Suprapubic skin (tissue), 3 donors: Measurements from ENCODE around the gene ACSL1.

Experiments used
- POLR2A ChIP-seq, 2 donors: fragments of 450-650 bp; IDR thresholded peaks; one replicate each; pipeline ENCODE4 v1.6.1; 2017; ENCODE audit warnings: antibody characterized with exemption in 2 of 2, mild to moderate bottlenecking in 2 of 2, moderate library complexity in 2 of 2
- TF ChIP-seq, protein P1 (sequence below), 2 donors: fragments of 200-600 bp in 1 of 2; fragments of 450-650 bp in 1 of 2; sonication (generic) in 1 of 2; IDR thresholded peaks; one replicate each; pipeline ENCODE4 v1.5.1; 2016 to 2019; ENCODE audit warnings: antibody characterized with exemption in 2 of 2, mild to moderate bottlenecking in 1 of 2, moderate library complexity in 1 of 2

- TF ChIP-seq, protein P1, sequence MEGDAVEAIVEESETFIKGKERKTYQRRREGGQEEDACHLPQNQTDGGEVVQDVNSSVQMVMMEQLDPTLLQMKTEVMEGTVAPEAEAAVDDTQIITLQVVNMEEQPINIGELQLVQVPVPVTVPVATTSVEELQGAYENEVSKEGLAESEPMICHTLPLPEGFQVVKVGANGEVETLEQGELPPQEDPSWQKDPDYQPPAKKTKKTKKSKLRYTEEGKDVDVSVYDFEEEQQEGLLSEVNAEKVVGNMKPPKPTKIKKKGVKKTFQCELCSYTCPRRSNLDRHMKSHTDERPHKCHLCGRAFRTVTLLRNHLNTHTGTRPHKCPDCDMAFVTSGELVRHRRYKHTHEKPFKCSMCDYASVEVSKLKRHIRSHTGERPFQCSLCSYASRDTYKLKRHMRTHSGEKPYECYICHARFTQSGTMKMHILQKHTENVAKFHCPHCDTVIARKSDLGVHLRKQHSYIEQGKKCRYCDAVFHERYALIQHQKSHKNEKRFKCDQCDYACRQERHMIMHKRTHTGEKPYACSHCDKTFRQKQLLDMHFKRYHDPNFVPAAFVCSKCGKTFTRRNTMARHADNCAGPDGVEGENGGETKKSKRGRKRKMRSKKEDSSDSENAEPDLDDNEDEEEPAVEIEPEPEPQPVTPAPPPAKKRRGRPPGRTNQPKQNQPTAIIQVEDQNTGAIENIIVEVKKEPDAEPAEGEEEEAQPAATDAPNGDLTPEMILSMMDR (IDR thresholded peaks at IDR 0.05) = no peak
- TF ChIP-seq POLR2A (IDR thresholded peaks at IDR 0.05) = no peak
Measured at GRCh38 chr4:184771416-184771815, 54.4 kb downstream of the ACSL1 start.
